Fibroblast of mammary gland (primary cell): ENCODE data around the gene RMND5A.

Experiments used
- DNase-seq: peaks from one replicate; pipeline ENCODE4 v3.0.0-alpha.2; 2010; ENCODE audit warnings: low read depth
- H3K4me3 ChIP-seq: 2 replicates; pipeline ENCODE4 v1.5.1; 2011; ENCODE audit warnings: low read depth, mild to moderate bottlenecking, low read length, moderate library complexity; ENCODE audit not compliant: control insufficient read depth
- TF ChIP-seq, protein P1 (sequence below): conservative IDR thresholded peaks from 2 replicates; pipeline ENCODE4 v1.5.1; 2011; ENCODE audit warnings: low read depth, low read length, inconsistent platforms; ENCODE audit not compliant: control insufficient read depth, insufficient read depth

RMND5A gene

DNA sequence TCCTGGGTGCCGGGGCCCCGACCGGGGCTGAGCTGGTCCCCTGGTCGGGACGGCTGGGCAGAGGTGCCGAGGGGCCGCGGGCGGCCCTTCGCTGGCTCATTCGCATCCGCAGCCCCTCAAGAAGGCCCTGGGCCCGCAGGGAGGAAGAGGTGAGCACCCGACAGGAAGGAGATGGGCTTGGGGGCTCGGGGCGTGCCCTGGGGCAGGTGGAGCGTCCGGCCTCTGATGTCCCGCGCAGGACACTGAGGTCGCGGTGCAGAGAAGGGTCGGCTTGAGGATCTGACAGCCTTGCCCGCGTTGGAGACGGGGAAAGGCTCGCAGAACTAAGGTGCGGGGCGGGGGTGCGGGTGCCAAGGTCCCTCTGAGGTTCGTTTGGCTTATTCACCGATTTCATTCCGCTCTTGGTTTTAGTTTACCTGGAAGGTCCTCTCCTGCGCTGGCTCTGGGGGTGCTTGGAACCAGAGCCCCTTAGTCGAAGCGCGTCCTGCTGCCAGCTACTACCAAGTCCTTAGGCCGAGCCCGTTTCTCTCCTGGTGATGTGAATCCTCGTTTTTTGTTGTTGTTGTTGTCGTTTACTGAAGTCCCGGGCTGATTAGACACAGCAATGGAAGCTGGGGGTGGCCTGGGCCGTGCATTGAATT lies 89.5 kb downstream of the RMND5A start:
- H3K4me3 ChIP-seq = no peak overlapping the region
- DNase-seq = no peak
- TF ChIP-seq, protein P1, sequence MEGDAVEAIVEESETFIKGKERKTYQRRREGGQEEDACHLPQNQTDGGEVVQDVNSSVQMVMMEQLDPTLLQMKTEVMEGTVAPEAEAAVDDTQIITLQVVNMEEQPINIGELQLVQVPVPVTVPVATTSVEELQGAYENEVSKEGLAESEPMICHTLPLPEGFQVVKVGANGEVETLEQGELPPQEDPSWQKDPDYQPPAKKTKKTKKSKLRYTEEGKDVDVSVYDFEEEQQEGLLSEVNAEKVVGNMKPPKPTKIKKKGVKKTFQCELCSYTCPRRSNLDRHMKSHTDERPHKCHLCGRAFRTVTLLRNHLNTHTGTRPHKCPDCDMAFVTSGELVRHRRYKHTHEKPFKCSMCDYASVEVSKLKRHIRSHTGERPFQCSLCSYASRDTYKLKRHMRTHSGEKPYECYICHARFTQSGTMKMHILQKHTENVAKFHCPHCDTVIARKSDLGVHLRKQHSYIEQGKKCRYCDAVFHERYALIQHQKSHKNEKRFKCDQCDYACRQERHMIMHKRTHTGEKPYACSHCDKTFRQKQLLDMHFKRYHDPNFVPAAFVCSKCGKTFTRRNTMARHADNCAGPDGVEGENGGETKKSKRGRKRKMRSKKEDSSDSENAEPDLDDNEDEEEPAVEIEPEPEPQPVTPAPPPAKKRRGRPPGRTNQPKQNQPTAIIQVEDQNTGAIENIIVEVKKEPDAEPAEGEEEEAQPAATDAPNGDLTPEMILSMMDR = no peak

DNA sequence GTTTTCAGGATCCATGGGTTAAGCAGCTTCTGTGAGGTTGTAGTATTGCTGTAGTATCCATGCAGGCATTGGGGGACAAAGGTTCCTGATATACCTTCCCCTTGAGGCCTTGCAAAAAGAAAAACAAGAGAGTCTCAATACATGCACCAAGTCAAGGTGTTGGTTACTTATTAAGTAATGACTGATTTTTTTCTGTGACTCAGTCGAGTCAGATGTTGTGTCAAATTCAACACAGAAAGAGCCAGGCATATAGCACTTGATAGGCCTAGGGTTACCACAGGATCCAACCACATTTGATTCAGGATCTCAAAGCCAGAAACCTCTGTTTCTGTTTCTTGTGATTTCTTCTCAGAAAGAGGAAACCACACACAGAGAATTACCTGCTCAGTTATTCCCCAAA lies 95.5 kb downstream of the RMND5A start:
- DNase-seq = no peak
- no peak overlapping the region for H3K4me3 ChIP-seq
- TF ChIP-seq, protein P1 = no peak

- H3K4me3 ChIP-seq = no peak overlapping the region
- DNase-seq = no peak
- TF ChIP-seq, protein P1 = no peak
Measured at GRCh38 chr2:86818114-86818801, 98.2 kb downstream of the RMND5A start.

GRCh38 chr2:86818957-86819356 lies 98.9 kb downstream of the RMND5A start:
- H3K4me3 ChIP-seq = no peak overlapping the region
- DNase-seq = no peak
- TF ChIP-seq, protein P1 = no peak

- TF ChIP-seq, protein P1 = no peak
- no peak overlapping the region for H3K4me3 ChIP-seq
- DNase-seq = no peak
Measured at GRCh38 chr2:86821306-86821705, 101.2 kb downstream of the RMND5A start.

DNA sequence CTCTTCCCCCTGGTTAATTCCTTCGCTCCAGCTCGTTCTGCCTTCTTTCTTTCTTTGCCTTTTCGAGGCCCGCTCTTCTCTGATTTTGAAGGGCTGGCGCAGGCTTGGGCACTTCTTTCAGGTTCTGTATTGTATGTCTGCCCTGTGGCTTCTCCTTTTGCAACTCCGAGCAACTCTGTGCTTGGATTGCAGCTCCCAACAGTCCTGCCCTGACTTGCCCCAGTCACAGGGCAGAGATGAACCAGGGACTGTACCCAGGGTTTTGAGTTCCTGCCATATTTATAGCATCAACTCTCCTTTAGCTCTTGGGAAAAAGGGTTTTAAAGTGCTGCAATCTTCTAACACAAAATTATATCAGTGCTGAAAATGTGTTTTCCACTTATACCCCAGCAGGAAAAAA lies 101.8 kb downstream of the RMND5A start:
- no peak overlapping the region for H3K4me3 ChIP-seq
- TF ChIP-seq, protein P1 = no peak
- DNase-seq = no peak
